ENCODE data around the gene ERFE. TPM values are rescaled to one million over a fixed set of nuclear protein-coding genes. Genes with fewer than 3 reads are reported as not detected.

Gene ERFE
- total and polyA plus RNA-seq, 2 of the 4 experiments (the other 2 are of a cell fraction): 1.3 to 3.5 TPM

- TF ChIP-seq CEBPB (IDR thresholded peaks at IDR 0.05; ENCODE audit: low read depth, low read length) (no peak), MXI1 (IDR thresholded peaks at IDR 0.05; ENCODE audit: borderline replicate concordance, low read depth, low read length) (peak; percentile 13; the same call in 1 of the 2 replicates), POLR2A (IDR thresholded peaks at IDR 0.05; ENCODE audit: low read depth, low read length) (peak; percentile 78), MAFK (IDR thresholded peaks at IDR 0.05; ENCODE audit: low read depth, low read length) (no peak), FOS (IDR thresholded peaks at IDR 0.05; ENCODE audit: low read depth, low read length) (no peak), BHLHE40 (IDR thresholded peaks at IDR 0.05; ENCODE audit: low read depth, low read length) (peak; percentile 37; the same call in 1 of the 2 replicates)
- TF ChIP-seq, protein P1, sequence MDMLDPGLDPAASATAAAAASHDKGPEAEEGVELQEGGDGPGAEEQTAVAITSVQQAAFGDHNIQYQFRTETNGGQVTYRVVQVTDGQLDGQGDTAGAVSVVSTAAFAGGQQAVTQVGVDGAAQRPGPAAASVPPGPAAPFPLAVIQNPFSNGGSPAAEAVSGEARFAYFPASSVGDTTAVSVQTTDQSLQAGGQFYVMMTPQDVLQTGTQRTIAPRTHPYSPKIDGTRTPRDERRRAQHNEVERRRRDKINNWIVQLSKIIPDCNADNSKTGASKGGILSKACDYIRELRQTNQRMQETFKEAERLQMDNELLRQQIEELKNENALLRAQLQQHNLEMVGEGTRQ (IDR thresholded peaks at IDR 0.05; ENCODE audit: low read depth, low read length): 0 out of 2 replicates have a peak, but pooled peaks have one; percentile 6
Observed at GRCh38 chr2:238203094-238203972, 44.6 kb downstream of the ERFE start, which contains the start of gene ILKAP (continued).

Measured in IMR-90 (cell line).